HCEC 1CT (cell line): ENCODE results near the gene DST.

Source experiments
- DNase-seq: peaks from one replicate; pipeline ENCODE4 v3.0.0-alpha.2; 2017

The DST gene

DNA sequence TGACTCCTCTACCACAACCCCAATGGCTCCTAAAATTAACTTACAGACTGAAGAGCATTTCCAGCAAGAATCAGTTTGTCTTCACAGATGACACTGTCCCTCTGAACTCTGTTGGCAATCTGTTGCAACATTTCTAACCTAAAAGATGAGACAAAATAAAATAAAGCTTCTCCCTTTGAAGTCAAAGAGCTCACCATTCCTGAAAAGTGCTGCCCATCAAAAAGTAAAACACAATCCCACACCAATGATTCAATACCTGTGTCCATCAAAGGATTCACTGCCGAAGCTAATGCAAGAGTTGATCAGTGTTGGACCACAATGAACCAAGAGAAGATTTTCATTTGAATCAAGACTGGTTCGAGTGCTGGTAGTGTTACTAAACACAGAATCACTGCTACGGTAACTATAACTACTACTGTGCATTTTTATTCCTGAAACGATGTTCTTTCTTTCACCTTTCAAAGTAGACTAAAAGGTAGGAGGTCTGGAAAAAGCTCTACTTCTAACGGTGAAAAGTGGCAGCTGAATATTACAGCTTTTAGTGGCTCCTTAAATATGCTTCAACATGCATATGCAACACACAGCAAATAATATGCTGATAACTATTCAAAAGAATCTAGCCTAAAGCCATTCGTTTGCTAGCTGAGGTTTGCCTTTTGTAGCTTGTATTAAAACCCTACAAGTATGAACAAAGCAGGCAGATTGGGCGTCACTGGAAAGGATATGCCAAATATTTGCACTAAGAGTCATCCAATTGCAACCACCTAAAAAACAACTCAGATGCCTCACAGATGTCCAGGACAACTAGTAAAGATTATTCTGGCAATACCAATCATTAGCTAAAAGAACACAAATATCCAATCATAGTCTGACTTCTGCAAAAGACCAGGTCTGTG, at the start of gene DST:
TSS of gene DST (minus strand) at position 524 of the 896 bp plus-strand sequence.
- peak; percentile 89 for DNase-seq

- DNase-seq, result no peak
Observed at GRCh38 chr6:56691814-56692213, 49.1 kb upstream of the DST start.

DNA sequence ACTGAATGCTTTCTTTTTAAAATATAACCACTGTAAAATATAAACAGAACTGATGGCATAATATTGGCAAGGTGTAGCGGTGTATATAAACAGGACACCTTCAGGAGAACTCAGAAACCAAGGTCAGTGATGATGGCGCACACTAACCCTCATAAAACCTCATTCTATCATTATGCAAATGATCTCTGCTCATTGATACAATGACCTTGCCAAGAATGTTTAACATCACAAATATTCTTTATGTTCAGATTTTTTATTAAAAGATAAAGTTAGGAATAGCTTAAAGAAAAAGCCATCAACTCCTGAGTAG, 48.6 kb upstream of the DST start:
- no peak for DNase-seq

DNA sequence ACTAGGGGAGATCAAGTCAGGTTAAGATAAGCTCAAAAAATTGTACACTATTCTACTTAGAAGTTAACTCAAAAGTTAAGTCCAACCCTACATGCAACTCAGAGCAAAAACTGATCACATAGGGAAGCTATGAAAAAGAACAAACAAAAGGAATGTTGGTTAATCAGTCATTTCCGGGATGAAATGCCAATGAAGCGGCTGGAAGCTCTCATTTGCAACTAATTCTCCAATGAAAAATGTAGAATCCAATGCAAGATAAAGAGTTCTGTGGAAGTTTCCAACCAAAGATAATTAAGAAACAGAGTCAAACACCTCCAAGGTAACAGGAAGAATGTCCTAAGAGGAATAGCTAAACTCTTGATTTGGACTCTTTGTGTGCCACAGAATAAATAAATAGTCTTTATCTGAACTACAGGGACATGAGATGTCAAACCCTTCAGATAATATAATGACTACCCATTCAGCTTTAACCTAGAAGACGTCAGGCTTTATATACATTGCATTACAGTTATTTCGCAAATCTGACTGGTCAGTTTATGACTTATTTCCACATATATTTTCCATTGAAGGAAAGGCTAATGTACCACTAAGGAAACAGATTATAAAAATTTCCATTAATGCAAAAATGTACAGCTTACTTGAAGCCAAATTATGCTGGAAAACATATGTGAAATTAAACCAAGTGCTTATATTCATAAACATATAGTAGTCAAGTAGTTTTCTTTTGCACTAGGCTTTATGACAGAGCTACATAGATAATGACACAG, 48.0 kb upstream of the DST start:
- DNase-seq, result peak; percentile 85

DNA sequence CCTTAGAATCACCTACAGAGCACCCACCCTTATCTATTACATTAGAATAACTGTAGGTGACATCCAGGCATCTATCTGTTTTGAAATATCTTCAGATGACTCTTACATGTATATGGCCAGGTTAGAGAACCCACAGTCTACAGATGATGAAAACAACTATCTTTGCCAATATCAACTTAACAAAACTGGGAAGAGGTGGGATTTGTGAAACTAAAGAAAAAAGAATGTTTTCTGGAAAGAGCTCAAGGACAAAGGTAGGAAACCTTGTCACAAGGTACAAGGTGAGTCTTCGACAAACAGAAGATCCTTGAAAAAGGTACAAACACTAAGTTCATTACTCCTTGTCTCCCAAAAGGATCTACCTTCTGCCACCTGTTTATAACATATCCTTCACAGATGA, 47.0 kb upstream of the DST start:
- DNase-seq, result no peak

GRCh38 chr6:56689114-56689513, 46.4 kb upstream of the DST start:
- no peak for DNase-seq

- DNase-seq, result peak; percentile 37
Observed at GRCh38 chr6:56688521-56688920, 45.8 kb upstream of the DST start.

DNA sequence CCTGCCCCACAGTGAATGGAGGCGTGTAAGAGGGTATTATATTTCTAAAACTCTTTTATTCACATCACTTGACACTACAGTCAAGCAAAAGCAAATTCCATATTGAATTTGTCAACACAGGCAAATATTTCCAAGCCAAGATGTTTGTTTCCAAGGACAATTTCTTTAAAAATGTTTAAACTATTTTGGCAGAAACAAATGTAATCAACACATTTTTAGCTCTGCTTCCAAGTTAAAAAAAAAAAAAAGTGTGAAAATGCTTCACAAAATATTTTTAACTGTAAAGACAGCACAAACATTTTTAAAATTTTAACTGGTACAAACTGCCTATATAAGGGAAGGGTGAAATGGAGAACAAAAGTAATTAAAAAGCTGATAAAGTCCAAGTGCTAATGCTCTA, 44.9 kb upstream of the DST start:
- DNase-seq, result no peak

DNA sequence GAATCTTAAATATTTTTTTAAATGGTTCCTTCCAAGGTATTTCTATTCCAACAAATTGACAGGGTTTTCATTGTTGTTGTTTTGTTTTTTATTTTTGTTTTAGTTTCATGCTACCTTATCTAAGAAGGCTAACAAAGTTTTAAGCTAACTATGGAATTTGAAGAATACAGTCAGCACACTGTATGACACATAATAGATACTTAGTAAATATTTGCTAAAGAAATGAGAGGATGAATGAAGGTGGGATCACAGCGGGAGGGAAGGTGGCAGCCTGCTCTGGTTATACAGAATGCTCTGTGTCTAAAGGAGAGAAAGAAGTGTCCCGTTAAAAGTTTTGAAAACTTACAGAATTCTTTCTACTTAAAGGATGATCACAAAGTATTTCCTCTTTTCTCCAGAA, 43.7 kb upstream of the DST start:
- DNase-seq, result no peak

DNA sequence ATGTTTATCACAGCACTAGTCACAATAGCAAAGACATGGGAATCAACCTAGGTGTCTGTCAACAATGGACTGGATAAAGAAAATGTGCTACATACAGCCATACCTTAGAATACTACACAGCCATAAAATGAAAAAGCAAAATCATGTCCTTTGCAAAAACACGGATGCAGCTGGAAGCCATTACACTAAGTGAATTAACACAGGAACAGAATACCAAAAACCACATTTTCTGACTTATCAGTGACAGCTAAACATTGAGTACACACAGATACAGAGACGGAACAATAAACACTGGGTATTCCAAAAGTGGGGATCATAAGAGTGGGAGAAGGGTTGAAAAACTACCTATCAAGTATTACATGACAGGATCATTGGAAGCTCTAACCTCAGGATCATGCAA, 43.3 kb upstream of the DST start:
- no peak for DNase-seq

DNA sequence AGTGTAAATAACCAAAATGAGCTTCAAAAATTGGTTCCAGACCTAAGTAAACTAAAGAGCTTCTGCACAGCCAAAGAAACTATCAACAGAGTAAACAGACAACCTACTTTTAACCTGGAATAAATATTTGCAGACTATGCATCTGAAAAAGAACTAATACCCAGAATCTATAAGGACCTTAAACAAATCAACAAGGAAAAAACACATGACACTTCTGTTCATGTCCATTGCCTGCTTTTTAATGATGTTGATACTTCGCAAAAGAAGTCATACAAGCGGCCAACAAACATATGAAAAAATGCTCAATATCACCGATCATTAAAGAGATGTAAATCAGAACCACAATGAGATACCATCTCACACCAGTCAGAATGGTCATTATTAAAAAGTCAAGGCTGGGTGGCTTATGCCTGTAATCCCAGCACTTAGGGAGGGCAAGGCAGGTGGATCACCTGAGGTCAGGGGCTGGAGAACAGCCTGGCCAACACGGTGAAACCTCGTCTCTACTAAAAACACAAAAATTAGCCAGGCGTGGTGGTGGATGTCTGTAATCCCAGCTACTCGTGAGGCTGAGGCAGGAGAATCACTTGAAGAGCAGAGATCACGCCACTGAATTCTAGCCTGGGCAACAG, 42.5 kb upstream of the DST start:
- DNase-seq, result no peak

DNA sequence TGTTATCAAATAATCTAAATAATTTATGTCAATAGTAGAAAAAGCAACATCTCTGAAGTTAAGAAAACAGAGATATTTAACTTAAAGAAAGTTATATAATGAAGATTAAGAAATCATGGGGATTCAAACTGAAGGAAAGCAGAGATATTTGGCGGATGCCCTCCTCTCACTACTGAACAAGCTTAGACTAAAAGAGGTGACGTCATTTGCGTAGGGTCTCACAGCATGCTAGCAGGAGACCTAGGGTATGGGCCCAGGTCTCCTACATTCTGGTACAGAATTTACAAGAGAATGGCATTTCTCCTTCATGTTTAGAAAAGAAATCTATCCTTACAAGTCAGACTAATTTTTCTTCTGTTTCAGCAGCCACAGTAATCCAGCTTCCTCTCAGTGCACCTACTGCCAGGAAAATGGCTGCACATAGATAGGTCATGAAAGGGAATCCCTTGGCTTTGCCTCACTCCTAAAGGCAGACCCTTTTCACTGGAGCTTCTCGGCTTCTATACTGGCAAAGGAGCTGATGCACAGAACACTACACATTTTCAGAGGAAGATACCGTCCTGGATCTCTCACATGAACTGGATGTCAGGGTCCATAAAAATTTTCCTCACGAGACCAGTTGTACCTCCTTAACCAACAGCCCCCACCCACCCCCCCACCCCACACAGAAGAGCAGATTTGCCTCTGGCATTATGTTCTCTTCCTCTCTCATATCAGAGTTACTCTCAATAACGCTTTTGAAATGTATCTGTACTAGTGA, 41.8 kb upstream of the DST start:
- DNase-seq, result no peak

- peak; percentile 95 for DNase-seq
Observed at GRCh38 chr6:56683882-56684281, 41.2 kb upstream of the DST start.

DNA sequence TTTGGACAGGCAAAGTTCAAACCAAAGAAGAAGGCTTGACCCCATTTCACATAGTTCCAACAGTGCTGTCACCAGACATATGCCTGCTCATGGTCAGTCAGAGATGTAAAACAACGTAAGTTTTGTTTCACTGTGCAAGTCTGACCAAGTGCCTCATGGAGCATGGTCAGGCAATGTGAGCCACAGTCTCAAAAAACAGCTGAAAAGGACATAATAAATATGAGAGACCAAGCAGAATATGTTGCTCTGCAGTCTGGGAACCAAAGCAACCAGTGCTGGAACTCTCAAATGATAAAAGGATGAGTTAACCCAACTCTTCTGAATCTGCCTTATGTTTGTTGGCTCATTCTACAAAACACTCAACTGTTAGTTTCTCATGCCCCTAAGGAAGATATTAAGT, 39.9 kb upstream of the DST start:
- no peak for DNase-seq

DNA sequence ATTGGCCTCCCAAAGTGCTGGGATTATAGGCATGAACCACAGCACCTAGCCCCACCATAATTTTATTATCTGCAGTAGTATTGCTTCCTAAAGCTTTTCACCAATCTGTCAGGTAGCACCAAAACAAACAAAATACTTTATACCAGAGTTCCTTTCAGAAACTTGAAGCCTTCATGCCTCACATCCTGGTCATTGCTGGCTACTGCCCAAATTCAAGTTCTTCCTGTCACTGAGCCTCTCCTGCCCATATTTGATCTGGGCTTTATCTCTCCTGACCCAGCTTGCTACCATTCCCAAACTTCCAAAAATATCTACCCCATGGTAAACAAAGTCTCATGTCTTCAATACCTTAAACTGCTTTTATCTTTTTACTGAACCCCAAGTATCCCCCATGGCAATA, 34.9 kb upstream of the DST start:
- peak; percentile 67 for DNase-seq

GRCh38 chr6:56671651-56672461, 29.2 kb upstream of the DST start:
- no peak for DNase-seq

DNA sequence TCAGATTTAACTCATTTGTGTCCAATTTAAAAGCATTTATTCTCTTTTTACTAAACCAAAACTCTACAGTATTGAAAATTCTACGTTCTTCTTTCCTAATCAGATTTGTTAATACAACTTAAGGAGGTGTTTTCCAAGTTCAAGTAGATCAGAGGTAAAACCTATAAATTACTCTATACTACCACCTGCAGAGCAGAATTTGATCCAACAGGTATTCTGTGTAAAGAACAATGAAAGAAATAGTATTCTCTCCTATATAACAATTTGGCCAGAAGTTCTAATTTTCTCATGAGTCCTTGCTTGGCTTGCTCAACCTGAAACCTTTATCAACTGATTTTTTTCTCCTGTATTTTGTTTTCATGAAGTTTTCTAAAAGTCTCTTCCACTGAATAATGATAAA, 28.5 kb upstream of the DST start:
- DNase-seq, result no peak

DNA sequence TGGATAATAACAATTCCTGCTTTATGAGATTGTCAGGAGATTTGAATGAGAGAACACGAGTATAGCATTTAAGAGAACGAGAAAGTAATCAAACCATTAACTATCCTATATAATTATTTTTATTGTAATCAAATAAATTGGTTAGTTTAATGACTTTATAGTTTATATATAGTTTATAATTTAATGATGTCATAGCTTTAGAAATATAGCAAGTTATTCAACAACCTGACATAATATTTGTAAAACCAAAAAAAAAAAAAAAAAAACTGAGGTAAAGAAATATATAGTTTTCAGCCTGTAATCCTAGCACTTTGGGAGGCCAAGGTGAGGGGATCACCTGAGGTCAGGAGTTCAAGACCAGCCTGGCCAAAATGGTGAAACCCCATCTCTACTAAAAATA, 26.4 kb upstream of the DST start:
- no peak for DNase-seq

DNA sequence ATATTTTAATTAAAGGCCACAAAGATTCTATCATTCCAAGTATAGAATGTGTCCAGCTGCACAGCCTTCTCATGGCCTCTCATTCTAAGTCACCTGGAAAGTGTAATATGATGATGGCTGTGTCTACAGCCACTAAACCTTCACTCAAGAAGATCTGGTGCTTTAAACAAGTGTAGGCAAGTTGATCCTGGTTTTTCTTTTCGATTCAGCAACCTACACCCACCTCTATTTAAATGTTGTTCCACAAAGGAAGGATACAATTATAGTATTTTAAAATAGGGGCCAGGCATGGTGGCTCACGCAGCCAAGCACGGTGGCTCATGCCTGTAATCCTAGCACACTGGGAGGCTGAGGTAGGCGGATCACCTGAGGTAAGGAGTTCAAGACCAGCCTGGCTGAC, 25.5 kb upstream of the DST start:
- DNase-seq, result no peak

DNA sequence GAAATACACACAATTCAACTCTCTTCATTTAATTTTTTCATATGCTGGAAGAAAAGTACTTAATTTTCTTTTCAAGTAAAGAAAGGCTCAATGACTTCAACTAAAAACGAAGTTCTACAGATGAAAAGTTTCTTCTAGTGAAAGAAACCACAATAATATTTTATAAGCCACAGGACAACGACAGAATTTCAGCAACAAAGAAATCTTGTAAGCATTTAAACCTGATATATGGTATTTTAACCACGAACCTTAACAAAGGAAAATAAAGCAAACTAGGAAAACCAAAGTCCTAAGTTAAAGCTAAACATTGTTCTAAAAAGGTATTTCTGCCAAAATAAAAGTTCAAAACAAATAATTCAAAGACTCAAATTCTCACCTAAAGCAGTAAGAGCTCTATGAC, 24.6 kb upstream of the DST start:
- no peak for DNase-seq

- DNase-seq, result no peak
Observed at GRCh38 chr6:56664029-56664428, 21.3 kb upstream of the DST start.

GRCh38 chr6:56663344-56663743, 20.7 kb upstream of the DST start:
- DNase-seq, result no peak
